GM21528 (cell line): ENCODE measurements around the gene TSPEAR.

Source experiments
- ATAC-seq: cut with Tn5 transposase; IDR thresholded peaks from one replicate; pipeline ENCODE4 v1.9.1; 2021; ENCODE audit warnings: mild to moderate bottlenecking, moderate library complexity; ENCODE audit not compliant: unreplicated experiment, low FRiP score

Gene TSPEAR

GRCh38 chr21:44499631-44500030, 211.7 kb downstream of the TSPEAR start:
- no peak for ATAC-seq

GRCh38 chr21:44499211-44499560, 212.2 kb downstream of the TSPEAR start:
- no peak for ATAC-seq

- ATAC-seq: no peak
Measured at GRCh38 chr21:44498280-44499210, 212.8 kb downstream of the TSPEAR start.

- ATAC-seq: no peak
Measured at GRCh38 chr21:44497703-44498126, 213.7 kb downstream of the TSPEAR start.

- ATAC-seq: no peak
Measured at GRCh38 chr21:44496564-44497550, 214.5 kb downstream of the TSPEAR start.

GRCh38 chr21:44495611-44496563, 215.5 kb downstream of the TSPEAR start:
- no peak for ATAC-seq

GRCh38 chr21:44494956-44495355, 216.4 kb downstream of the TSPEAR start:
- ATAC-seq: no peak

- no peak for ATAC-seq
Measured at GRCh38 chr21:44494418-44494817, 217.0 kb downstream of the TSPEAR start.

GRCh38 chr21:44492567-44493385, 218.6 kb downstream of the TSPEAR start:
- ATAC-seq: no peak

GRCh38 chr21:44490816-44491215, 220.6 kb downstream of the TSPEAR start:
- ATAC-seq: no peak

GRCh38 chr21:44490405-44490804, 221.0 kb downstream of the TSPEAR start:
- no peak for ATAC-seq

GRCh38 chr21:44489962-44490361, 221.4 kb downstream of the TSPEAR start:
- ATAC-seq: no peak

- no peak for ATAC-seq
Measured at GRCh38 chr21:44487831-44488230, 223.5 kb downstream of the TSPEAR start.

GRCh38 chr21:44486302-44486701, 225.1 kb downstream of the TSPEAR start:
- no peak for ATAC-seq

GRCh38 chr21:44485796-44486195, 225.6 kb downstream of the TSPEAR start:
- no peak for ATAC-seq

- no peak for ATAC-seq
Measured at GRCh38 chr21:44485254-44485793, 226.0 kb downstream of the TSPEAR start.

GRCh38 chr21:44484498-44485253, 226.7 kb downstream of the TSPEAR start:
- ATAC-seq: no peak
